Endothelial cell of umbilical vein (primary cell): ENCODE results near the gene TFCP2.

Source experiments
- CTCF ChIP-seq, 2 donors: IDR thresholded peaks; 1 replicate in 1 of 2; 2 replicates in 1 of 2; pipeline ENCODE4 v1.5.1; 2011; ENCODE audit warnings: low read length in 2 of 2, mild to moderate bottlenecking in 2 of 2, moderate library complexity in 2 of 2, control low read depth in 1 of 2, inconsistent platforms in 1 of 2, low read depth in 1 of 2; ENCODE audit not compliant: insufficient read depth in 1 of 2; ENCODE audit errors: extremely low read depth in 1 of 2
- EZH2 ChIP-seq: IDR thresholded peaks from 2 replicates; pipeline ENCODE4 v1.6.1; 2012; ENCODE audit warnings: borderline replicate concordance, low read depth, mild to moderate bottlenecking, moderate library complexity, low read length, inconsistent platforms; ENCODE audit not compliant: severe bottlenecking
- FOS ChIP-seq: IDR thresholded peaks from 2 replicates; pipeline ENCODE4 v1.6.1; 2011; ENCODE audit warnings: mild to moderate bottlenecking, low read length, moderate library complexity, borderline replicate concordance; ENCODE audit not compliant: insufficient read depth
- GATA2 ChIP-seq: IDR thresholded peaks from 2 replicates; pipeline ENCODE4 v1.7.0; 2011; ENCODE audit warnings: low read depth, mild to moderate bottlenecking, moderate library complexity, mixed read lengths, low read length; ENCODE audit not compliant: insufficient read length, insufficient read depth
- JUN ChIP-seq: IDR thresholded peaks from 2 replicates; pipeline ENCODE4 v1.6.1; 2011; ENCODE audit warnings: borderline replicate concordance, low read depth; ENCODE audit not compliant: insufficient read length, insufficient read depth
- MAX ChIP-seq: IDR thresholded peaks from 2 replicates; pipeline ENCODE4 v1.6.1; 2011; ENCODE audit not compliant: insufficient read depth, insufficient read length
- MYC ChIP-seq: IDR thresholded peaks from one replicate; pipeline ENCODE4 v1.6.1; 2011; ENCODE audit warnings: mild to moderate bottlenecking, low read depth, low read length
- POLR2A ChIP-seq: IDR thresholded peaks from 2 replicates; pipeline ENCODE4 v1.6.1; 2012; ENCODE audit warnings: low read depth, mild to moderate bottlenecking, control low read depth, low read length
- POLR2AphosphoS5 ChIP-seq: IDR thresholded peaks from 2 replicates; pipeline ENCODE4 v1.6.1; 2012; ENCODE audit warnings: low read depth, mild to moderate bottlenecking, control low read depth, low read length, moderate library complexity; ENCODE audit not compliant: insufficient read depth

- no peak for TF ChIP-seq POLR2AphosphoS5
- TF ChIP-seq CTCF (IDR thresholded peaks at IDR 0.05; ENCODE audit: extremely low read depth in 1 of 2, insufficient read depth in 1 of 2, low read depth in 1 of 2, low read length in 2 of 2), result no peak
- TF ChIP-seq POLR2A, result no peak
- no peak for TF ChIP-seq EZH2
- TF ChIP-seq MYC, result no peak
- TF ChIP-seq GATA2, result no peak
- no peak for TF ChIP-seq FOS
- no peak for TF ChIP-seq MAX
- TF ChIP-seq JUN, result no peak
Observed at GRCh38 chr12:51082561-51083125, 90.3 kb downstream of the TFCP2 start.
